H9 (cell line): Measurements from ENCODE around the gene POU6F2. TPM values are rescaled to one million over a fixed set of nuclear protein-coding genes. Genes with fewer than 3 reads are reported as not detected.

Experiments used
- DNase-seq: peaks from one replicate; pipeline ENCODE4 v3.0.0-alpha.2; 2017
- H2AFZ ChIP-seq: one replicate; pipeline ENCODE4 v1.6.1; 2013; ENCODE audit warnings: mild to moderate bottlenecking, low read length, control low read depth, moderate library complexity
- H2AK5ac ChIP-seq: 2 replicates; pipeline ENCODE4 v1.6.1; 2013; ENCODE audit warnings: low read length, control low read depth, mixed read lengths; ENCODE audit not compliant: insufficient read length
- H2BK120ac ChIP-seq: one replicate; pipeline ENCODE4 v1.6.1; 2013; ENCODE audit warnings: low read depth, mild to moderate bottlenecking, low read length, control low read depth, inconsistent platforms; ENCODE audit not compliant: poor library complexity, severe bottlenecking
- H2BK12ac ChIP-seq: 2 replicates; pipeline ENCODE4 v1.6.1; 2013; ENCODE audit warnings: low read length, control low read depth, mixed read lengths, low read depth; ENCODE audit not compliant: insufficient read length
- H2BK15ac ChIP-seq: 2 replicates; pipeline ENCODE4 v1.6.1; 2013; ENCODE audit warnings: low read depth, low read length, control low read depth
- H2BK20ac ChIP-seq: one replicate; pipeline ENCODE4 v1.6.1; 2013; ENCODE audit warnings: low read depth, mild to moderate bottlenecking, low read length, control low read depth, inconsistent platforms; ENCODE audit not compliant: poor library complexity, severe bottlenecking
- H2BK5ac ChIP-seq: 2 replicates; pipeline ENCODE4 v1.6.1; 2013; ENCODE audit warnings: low read length, control low read depth, mixed read lengths; ENCODE audit not compliant: insufficient read length
- H3K14ac ChIP-seq: 2 replicates; pipeline ENCODE4 v1.6.1; 2013; ENCODE audit warnings: low read length, control low read depth; ENCODE audit not compliant: insufficient read depth
- H3K18ac ChIP-seq: 2 replicates; pipeline ENCODE4 v1.6.1; 2013; ENCODE audit warnings: low read depth, mild to moderate bottlenecking, mixed read lengths, low read length, control low read depth; ENCODE audit not compliant: insufficient read length
- H3K23ac ChIP-seq: 2 replicates; pipeline ENCODE4 v1.6.1; 2013; ENCODE audit warnings: low read length, control low read depth, mixed read lengths, low read depth; ENCODE audit not compliant: insufficient read length
- H3K23me2 ChIP-seq: 2 replicates; pipeline ENCODE4 v1.6.1; 2013; ENCODE audit warnings: low read depth, mild to moderate bottlenecking, mixed read lengths, low read length, control low read depth; ENCODE audit not compliant: insufficient read length, poor library complexity, severe bottlenecking
- H3K27ac ChIP-seq: 2 replicates; pipeline ENCODE4 v1.5.1; 2013; ENCODE audit warnings: low read length, control low read depth, mixed read lengths, low read depth; ENCODE audit not compliant: insufficient read length
- H3K27me3 ChIP-seq: 2 replicates; pipeline ENCODE4 v1.6.1; 2013; ENCODE audit warnings: low read length, control low read depth, inconsistent platforms; ENCODE audit not compliant: insufficient read depth
- H3K4ac ChIP-seq: 2 replicates; pipeline ENCODE4 v1.6.1; 2013; ENCODE audit warnings: low read depth, mild to moderate bottlenecking, control low read depth, inconsistent platforms, low read length, moderate library complexity
- H3K4me1 ChIP-seq: 2 replicates; pipeline ENCODE4 v1.6.1; 2013; ENCODE audit warnings: low read length, control low read depth, inconsistent platforms; ENCODE audit not compliant: insufficient read depth
- H3K4me2 ChIP-seq: 2 replicates; pipeline ENCODE4 v1.6.1; 2013; ENCODE audit warnings: low read length, control low read depth, mixed read lengths; ENCODE audit not compliant: insufficient read length, insufficient read depth
- H3K56ac ChIP-seq: 2 replicates; pipeline ENCODE4 v1.6.1; 2013; ENCODE audit warnings: low read depth, mild to moderate bottlenecking, mixed read lengths, low read length, control low read depth; ENCODE audit not compliant: insufficient read length
- H3K79me1 ChIP-seq: 2 replicates; pipeline ENCODE4 v1.6.1; 2013; ENCODE audit warnings: low read depth, mild to moderate bottlenecking, moderate library complexity, low read length, control low read depth, inconsistent platforms; ENCODE audit not compliant: insufficient read depth, poor library complexity, severe bottlenecking
- H3K79me2 ChIP-seq: 2 replicates; pipeline ENCODE4 v1.6.1; 2013; ENCODE audit warnings: low read length, control low read depth, inconsistent platforms; ENCODE audit not compliant: insufficient read depth
- H3K9ac ChIP-seq: 2 replicates; pipeline ENCODE4 v1.6.1; 2013; ENCODE audit warnings: low read length, control low read depth, mixed read lengths; ENCODE audit not compliant: insufficient read length; ENCODE audit errors: extremely low read depth
- H3K9me3 ChIP-seq: one replicate; pipeline ENCODE4 v1.6.1; 2013; ENCODE audit warnings: low read depth, low read length, inconsistent platforms; ENCODE audit not compliant: control insufficient read depth
- H3T11ph ChIP-seq: one replicate; pipeline ENCODE4 v1.6.1; 2013; ENCODE audit warnings: mild to moderate bottlenecking, low read length, control low read depth, inconsistent platforms
- H4K20me1 ChIP-seq: one replicate; pipeline ENCODE4 v1.6.1; 2013; ENCODE audit not compliant: control insufficient read depth, insufficient read length, insufficient read depth
- H4K5ac ChIP-seq: 2 replicates; pipeline ENCODE4 v1.6.1; 2013; ENCODE audit warnings: low read depth, mild to moderate bottlenecking, mixed read lengths, low read length, control low read depth; ENCODE audit not compliant: insufficient read length
- H4K8ac ChIP-seq: replicated peaks from 2 replicates; pipeline ENCODE4 v1.6.1; 2013; ENCODE audit warnings: low read length, control low read depth, mixed read lengths, low read depth; ENCODE audit not compliant: insufficient read length
- H4K91ac ChIP-seq: 2 replicates; pipeline ENCODE4 v1.6.1; 2013; ENCODE audit warnings: low read depth, mild to moderate bottlenecking, moderate library complexity, mixed read lengths, low read length, control low read depth; ENCODE audit not compliant: insufficient read length
- H3K27ac Mint-ChIP-seq, 3 experiments: 2 replicates in 2 of 3; 3 replicates in 1 of 3; pipeline ENCODE4 v1.8.0; 2020 to 2021; ENCODE audit warnings: mixed read lengths in 3 of 3, mild to moderate bottlenecking in 1 of 3, moderate library complexity in 1 of 3
- H3K27me3 Mint-ChIP-seq: 2 replicates; pipeline ENCODE4 v1.8.0; 2021; ENCODE audit warnings: low read depth, mild to moderate bottlenecking, moderate library complexity, mixed read lengths
- H3K36me3 Mint-ChIP-seq, 3 experiments: 2 replicates in 2 of 3; 3 replicates in 1 of 3; pipeline ENCODE4 v1.8.0; 2020 to 2021; ENCODE audit warnings: low read depth in 3 of 3, mixed read lengths in 3 of 3; ENCODE audit not compliant: insufficient read depth in 1 of 3
- H3K4me1 Mint-ChIP-seq, 2 experiments: 2 replicates each; pipeline ENCODE4 v1.8.0; 2020; ENCODE audit warnings: mixed read lengths in 2 of 2
- H3K4me3 Mint-ChIP-seq, 2 experiments: 2 replicates in 1 of 2; 3 replicates in 1 of 2; pipeline ENCODE4 v1.8.0; 2020 to 2021; ENCODE audit warnings: mild to moderate bottlenecking in 2 of 2, mixed read lengths in 2 of 2, moderate library complexity in 1 of 2
- H3K9me3 Mint-ChIP-seq, 2 experiments: 2 replicates in 1 of 2; 3 replicates in 1 of 2; pipeline ENCODE4 v1.8.0; 2020; ENCODE audit warnings: mild to moderate bottlenecking in 2 of 2, mixed read lengths in 2 of 2, moderate library complexity in 1 of 2
- WGBS: extraction: QIAGEN DNeasy Blood & Tissue Kit; methylation state at CpG from one replicate; pipeline ENCODE4 v1.1.7; 2013; ENCODE audit warnings: missing lambda C conversion rate, low lambda C conversion rate, mixed read lengths; ENCODE audit not compliant: insufficient read length; ENCODE audit errors: extremely low coverage; 5-methylcytosine and 5-hydroxymethylcytosine counted together
- total RNA-seq: library from RNA; stranded (reverse); gene quantifications from 2 replicates; pipeline ENCODE4 v1.2.1, GENCODE V29; 2021
- TF ChIP-seq, protein P1 (sequence below): fragments of 200-600 bp; sonication (generic); conservative IDR thresholded peaks from 3 replicates; pipeline ENCODE4 v1.8.0; 2021; ENCODE audit warnings: antibody characterized with exemption, mild to moderate bottlenecking

POU6F2 gene
- total RNA-seq, 1 experiment from 2014 or later, result 1.9 TPM

DNA sequence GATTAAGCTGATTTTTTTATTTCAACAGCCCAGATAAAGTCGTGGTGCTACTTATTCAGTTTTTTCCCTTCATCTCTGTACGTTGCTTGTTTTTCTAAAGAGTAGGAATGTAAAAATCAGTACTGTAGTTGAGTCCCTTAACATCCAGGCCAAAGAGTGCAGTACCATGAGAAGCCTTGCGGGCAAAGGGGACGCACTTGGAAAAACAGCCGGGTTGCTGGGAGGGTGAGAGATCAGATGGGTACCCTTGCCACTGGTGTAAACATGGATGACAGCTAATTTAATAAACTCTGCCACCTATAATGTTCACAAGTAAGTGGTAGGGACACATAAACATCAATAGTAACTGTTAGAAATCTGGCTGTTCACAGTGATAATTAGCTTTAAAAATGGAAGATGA is 175.9 kb downstream of the POU6F2 start:
- H4K5ac ChIP-seq, result no peak overlapping the region
- H3K79me2 ChIP-seq, result no peaks in the 10 kb centered on the region
- no peak overlapping the region for H3K4me3 Mint-ChIP-seq
- H3K27ac Mint-ChIP-seq, result no peak overlapping the region
- TF ChIP-seq, protein P1, sequence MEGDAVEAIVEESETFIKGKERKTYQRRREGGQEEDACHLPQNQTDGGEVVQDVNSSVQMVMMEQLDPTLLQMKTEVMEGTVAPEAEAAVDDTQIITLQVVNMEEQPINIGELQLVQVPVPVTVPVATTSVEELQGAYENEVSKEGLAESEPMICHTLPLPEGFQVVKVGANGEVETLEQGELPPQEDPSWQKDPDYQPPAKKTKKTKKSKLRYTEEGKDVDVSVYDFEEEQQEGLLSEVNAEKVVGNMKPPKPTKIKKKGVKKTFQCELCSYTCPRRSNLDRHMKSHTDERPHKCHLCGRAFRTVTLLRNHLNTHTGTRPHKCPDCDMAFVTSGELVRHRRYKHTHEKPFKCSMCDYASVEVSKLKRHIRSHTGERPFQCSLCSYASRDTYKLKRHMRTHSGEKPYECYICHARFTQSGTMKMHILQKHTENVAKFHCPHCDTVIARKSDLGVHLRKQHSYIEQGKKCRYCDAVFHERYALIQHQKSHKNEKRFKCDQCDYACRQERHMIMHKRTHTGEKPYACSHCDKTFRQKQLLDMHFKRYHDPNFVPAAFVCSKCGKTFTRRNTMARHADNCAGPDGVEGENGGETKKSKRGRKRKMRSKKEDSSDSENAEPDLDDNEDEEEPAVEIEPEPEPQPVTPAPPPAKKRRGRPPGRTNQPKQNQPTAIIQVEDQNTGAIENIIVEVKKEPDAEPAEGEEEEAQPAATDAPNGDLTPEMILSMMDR, result peak; percentile 53
- peak; percentile 33 for DNase-seq
- H3K18ac ChIP-seq, result no peak overlapping the region
- H2BK20ac ChIP-seq, result no peak overlapping the region
- no peak overlapping the region for H4K91ac ChIP-seq
- H2AK5ac ChIP-seq, result no peak overlapping the region
- WGBS, result no CpG with 5 or more reads among the region's 5 CpGs
- no peaks in the 10 kb centered on the region for H3K4me1 ChIP-seq
- no peak overlapping the region for H2BK12ac ChIP-seq
- no peaks in the 10 kb centered on the region for H3K23me2 ChIP-seq
- no peak overlapping the region for H3K27ac ChIP-seq
- no peaks in the 10 kb centered on the region for H3K79me1 ChIP-seq
- no peak overlapping the region for H2BK5ac ChIP-seq
- no peaks in the 10 kb centered on the region for H3K27me3 ChIP-seq
- no peak overlapping the region for H3K23ac ChIP-seq
- no peak overlapping the region for H2AFZ ChIP-seq
- no peaks in the 10 kb centered on the region for H3K9me3 ChIP-seq
- no peak overlapping the region for H3K9ac ChIP-seq
- no peak overlapping the region for H3K4me2 ChIP-seq
- H3K4ac ChIP-seq, result no peak overlapping the region
- H3K27me3 Mint-ChIP-seq, result no peaks in the 10 kb centered on the region
- no peak overlapping the region for H3K14ac ChIP-seq
- H3K4me1 Mint-ChIP-seq, result no peaks in the 10 kb centered on the region
- H3K56ac ChIP-seq, result no peak overlapping the region
- H2BK15ac ChIP-seq, result no peak overlapping the region
- no peak overlapping the region for H3T11ph ChIP-seq
- H3K36me3 Mint-ChIP-seq, result no peaks in the 10 kb centered on the region
- no peaks in the 10 kb centered on the region for H3K9me3 Mint-ChIP-seq
- no peak overlapping the region for H4K8ac ChIP-seq
- no peaks in the 10 kb centered on the region for H4K20me1 ChIP-seq
- no peak overlapping the region for H2BK120ac ChIP-seq
